Measurements from ENCODE around the gene SCML2.
"Not testable (repeated sequence)": the region's sequence is repeated elsewhere in the genome, so short reads cannot be mapped to it uniquely, and the experiment has no call there.

The SCML2 gene

DNA sequence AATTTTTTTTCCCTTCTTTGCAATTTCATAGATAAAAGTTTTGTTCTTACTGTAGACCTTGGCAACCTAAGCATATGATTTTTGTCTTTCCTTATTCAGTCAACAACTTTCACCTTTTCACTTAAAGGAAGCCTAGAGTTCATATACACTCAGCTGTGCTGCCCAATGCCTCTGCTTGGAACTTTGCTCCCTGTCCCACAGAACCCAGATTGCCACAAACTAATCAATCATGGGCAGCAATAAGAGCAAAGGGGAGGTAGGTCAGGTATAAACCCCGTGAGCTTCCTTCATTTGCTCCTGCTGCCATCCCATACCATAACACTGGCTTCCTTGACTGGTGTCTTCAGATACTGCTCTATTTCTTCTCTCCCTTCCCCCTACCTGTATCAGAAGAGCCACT lies 82.8 kb downstream of the SCML2 start:
- no peak overlapping the region for H3K4me3 ChIP-seq (ENCODE audit: low read length)
- TF ChIP-seq, protein P1, sequence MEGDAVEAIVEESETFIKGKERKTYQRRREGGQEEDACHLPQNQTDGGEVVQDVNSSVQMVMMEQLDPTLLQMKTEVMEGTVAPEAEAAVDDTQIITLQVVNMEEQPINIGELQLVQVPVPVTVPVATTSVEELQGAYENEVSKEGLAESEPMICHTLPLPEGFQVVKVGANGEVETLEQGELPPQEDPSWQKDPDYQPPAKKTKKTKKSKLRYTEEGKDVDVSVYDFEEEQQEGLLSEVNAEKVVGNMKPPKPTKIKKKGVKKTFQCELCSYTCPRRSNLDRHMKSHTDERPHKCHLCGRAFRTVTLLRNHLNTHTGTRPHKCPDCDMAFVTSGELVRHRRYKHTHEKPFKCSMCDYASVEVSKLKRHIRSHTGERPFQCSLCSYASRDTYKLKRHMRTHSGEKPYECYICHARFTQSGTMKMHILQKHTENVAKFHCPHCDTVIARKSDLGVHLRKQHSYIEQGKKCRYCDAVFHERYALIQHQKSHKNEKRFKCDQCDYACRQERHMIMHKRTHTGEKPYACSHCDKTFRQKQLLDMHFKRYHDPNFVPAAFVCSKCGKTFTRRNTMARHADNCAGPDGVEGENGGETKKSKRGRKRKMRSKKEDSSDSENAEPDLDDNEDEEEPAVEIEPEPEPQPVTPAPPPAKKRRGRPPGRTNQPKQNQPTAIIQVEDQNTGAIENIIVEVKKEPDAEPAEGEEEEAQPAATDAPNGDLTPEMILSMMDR (conservative IDR thresholded peaks at IDR 0.05; ENCODE audit: low read length): no peak

DNA sequence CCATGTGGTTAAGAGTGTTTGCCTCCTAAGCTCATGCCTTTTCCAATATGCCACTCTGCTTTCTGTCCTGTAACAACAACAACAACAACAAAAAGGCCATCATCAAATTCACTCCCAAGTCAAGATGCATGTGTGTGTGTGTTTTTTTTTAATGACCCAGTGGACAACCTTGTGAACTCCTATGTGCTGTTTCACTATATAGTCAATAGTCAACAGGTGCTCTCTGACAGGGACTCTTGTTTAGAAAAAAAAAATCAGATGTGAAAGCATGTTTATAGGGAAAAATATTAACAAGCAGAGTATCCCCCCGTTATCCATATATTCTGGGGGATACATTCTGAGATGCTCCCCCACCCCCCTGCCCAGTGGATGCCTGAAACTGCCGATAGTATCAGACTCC lies 83.2 kb downstream of the SCML2 start:
- TF ChIP-seq, protein P1 (conservative IDR thresholded peaks at IDR 0.05; ENCODE audit: low read length): no peak
- no peak for DNase-seq (ENCODE audit: low read depth)
- no peak overlapping the region for H3K4me3 ChIP-seq (ENCODE audit: low read length)

More for the DNA sequence above, 82.8 kb downstream of the SCML2 start:
- no peak for DNase-seq (ENCODE audit: low read depth)

DNA sequence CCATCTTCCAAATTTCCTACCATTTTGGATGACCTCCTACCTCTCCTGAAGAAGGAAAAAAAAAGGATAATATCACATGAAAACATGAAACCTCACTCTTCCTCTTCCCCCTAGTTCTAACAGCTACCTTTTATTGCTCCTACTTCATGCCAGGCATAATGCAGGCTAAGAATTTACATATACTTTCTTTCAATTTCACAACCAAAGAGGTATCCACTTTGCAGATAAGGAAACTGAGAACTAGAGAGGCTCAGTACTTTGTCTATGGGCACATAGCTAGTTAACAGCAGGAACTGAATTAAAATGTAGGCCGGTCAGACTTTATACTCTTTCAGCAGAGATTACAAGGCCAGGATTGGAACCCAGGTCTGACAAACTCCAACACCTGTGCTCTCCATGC lies 99.4 kb downstream of the SCML2 start:
- no peak for DNase-seq (ENCODE audit: low read depth)
- no peak overlapping the region for H3K4me3 ChIP-seq (ENCODE audit: low read length)
- TF ChIP-seq, protein P1 (conservative IDR thresholded peaks at IDR 0.05; ENCODE audit: low read length): no peak

DNA sequence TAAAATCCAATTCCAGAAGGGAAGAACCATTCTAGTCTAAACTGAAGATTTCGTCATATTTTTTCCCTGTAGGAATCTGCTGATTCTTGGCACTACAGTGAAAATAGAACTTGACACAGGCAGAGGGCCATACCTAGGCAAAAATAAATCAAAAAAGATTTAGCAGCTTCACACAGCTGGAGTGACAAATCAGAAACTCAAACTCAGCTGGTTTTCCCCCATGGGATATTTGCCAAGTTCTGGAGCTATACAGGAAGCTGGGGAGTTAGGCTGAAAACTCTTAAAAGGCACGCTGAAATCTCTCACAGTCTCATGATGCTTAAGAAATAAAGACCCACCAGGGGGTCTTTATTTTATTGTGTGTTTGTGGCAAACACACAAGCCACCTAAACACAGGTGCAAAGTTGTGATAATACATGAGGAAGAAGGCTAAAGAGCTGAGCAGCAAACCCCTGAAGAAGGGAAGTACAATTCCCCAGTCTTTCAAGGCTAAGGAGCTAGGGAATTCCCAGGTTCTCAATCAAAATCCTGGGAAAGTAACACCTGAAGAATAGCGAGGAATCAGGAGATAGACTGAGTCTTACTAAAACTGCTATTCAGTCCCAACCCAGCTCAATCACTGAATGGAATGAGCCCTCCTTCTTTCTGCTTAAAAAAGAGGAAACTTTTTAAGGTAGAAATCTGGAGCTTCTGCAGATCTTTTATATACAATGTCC lies 101.7 kb downstream of the SCML2 start:
- TF ChIP-seq, protein P1 (conservative IDR thresholded peaks at IDR 0.05; ENCODE audit: low read length): no peak
- no peak overlapping the region for H3K4me3 ChIP-seq (ENCODE audit: low read length)
- peak; percentile 1 for DNase-seq (ENCODE audit: low read depth)

DNA sequence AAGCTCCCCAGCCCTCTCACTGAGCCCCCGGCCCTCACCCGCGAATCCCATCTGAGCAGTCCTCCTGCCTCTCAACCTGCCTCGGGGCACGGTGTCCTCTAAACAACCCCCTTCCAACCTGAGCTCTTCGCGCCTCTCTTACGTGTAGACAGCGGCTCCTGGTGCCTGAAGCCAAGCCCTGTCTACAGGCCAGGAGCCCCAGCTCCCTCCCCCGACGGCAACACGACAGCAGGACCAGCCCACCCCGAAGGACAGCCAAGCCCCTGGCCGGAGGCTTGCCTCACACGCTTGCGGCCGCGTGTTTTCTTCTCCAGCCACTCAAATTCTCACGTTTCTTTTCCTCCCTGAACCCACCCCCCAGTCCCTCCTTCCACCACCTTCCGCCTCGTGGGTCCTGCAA lies 124.8 kb downstream of the SCML2 start:
- H3K4me3 ChIP-seq (ENCODE audit: low read length); DNase-seq (ENCODE audit: low read depth): not testable (repeated sequence)

DNA sequence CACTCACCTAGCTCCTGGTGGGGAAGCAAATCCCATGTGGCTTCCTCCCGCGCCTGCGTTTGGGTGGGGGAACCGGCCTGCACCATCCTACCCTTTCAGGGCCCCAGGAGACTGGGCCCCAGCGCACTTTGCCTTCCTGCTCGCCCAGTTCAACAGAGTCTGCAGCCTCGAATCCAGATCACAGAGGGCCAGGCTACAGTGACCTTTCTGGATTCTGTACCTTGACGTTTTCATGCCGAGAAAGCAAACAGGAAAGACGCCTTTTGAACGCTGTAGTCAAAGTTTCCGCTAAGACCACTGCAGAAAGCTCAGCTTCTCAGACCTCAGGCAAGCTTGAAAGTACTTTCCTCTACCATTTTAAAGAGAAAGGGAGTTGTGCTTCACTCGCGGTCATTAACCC lies 126.4 kb downstream of the SCML2 start:
- DNase-seq (ENCODE audit: low read depth): no peak
- TF ChIP-seq, protein P1 (conservative IDR thresholded peaks at IDR 0.05; ENCODE audit: low read length): no peak

DNA sequence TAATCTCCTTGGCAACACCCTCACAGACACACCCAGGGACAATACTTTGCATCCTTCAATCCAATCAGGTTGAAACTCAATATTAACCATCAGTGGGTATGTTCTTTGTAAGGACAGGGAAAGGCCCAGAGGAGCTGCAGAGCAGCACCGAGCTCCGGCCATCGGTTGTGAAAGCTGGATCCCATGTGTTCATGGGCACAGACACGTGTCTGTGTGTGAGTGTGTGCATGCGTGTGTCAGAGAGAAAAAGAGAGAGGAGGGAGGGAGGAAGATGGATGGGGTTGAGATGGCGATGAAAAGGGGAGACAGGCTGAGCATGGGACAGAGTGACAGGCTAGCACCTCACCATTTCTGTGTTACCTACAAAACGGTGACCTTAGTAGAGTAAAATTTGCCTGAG lies 127.0 kb downstream of the SCML2 start:
- no peak overlapping the region for H3K4me3 ChIP-seq (ENCODE audit: low read length)
- TF ChIP-seq, protein P1 (conservative IDR thresholded peaks at IDR 0.05; ENCODE audit: low read length): no peak
- DNase-seq (ENCODE audit: low read depth): no peak

More for the DNA sequence above, 126.4 kb downstream of the SCML2 start:
- H3K4me3 ChIP-seq (ENCODE audit: low read length): no peak overlapping the region

All from AG10803 (cell line).